ENCODE measurements around the gene GASK1A.

GASK1A gene

DNA sequence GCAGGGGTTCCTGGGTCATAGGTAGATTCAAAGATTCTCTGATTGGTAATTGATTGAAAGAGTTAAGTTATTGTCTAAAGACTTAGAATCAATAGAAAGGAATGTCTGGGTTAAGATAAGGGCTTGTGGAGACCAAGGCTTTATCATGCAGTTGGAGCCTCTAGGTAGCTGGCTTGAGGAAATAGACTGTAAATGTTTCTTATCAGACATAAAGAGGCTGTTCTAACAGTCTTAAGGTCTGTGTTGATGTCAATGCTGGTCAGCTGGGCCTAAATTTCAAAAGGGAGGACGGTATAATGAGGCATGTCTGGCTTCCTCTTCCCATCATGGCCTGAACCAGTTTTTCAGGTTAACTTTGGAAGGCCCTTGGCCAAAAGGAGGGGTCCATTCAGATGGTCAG lies 48.9 kb downstream of the GASK1A start:
- TF ChIP-seq CTCF (IDR thresholded peaks at IDR 0.05; ENCODE audit: insufficient read depth, low read length, poor library complexity, severe bottlenecking) = no peak
- Histone ChIP-seq H3K27me3 (replicated peaks; ENCODE audit: control insufficient read depth, insufficient read depth, low read length) (no peaks in the 10 kb centered on the region; the same call in 1 of the 2 replicates), H3K36me3 (ENCODE audit: control insufficient read depth, insufficient read depth, low read length) (no peaks in the 10 kb centered on the region), H3K4me3 (replicated peaks; ENCODE audit: low read depth, low read length) (no peak overlapping the region)
- no peak for DNase-seq (ENCODE audit: extremely low read depth, insufficient read length)

GRCh38 chr3:43028678-43029490 lies 49.8 kb downstream of the GASK1A start:
- no peak overlapping the region for H3K4me3 ChIP-seq (replicated peaks; ENCODE audit: low read depth, low read length)
- TF ChIP-seq CTCF (IDR thresholded peaks at IDR 0.05; ENCODE audit: insufficient read depth, low read length, poor library complexity, severe bottlenecking) = no peak
- H3K27me3 ChIP-seq (replicated peaks; ENCODE audit: control insufficient read depth, insufficient read depth, low read length) = no peaks in the 10 kb centered on the region; the same call in 1 of the 2 replicates
- no peaks in the 10 kb centered on the region for H3K36me3 ChIP-seq (ENCODE audit: control insufficient read depth, insufficient read depth, low read length)
- no peak for DNase-seq (ENCODE audit: extremely low read depth, insufficient read length)

GRCh38 chr3:43030162-43030935 lies 51.2 kb downstream of the GASK1A start:
- Histone ChIP-seq H3K36me3 (ENCODE audit: control insufficient read depth, insufficient read depth, low read length) (no peaks in the 10 kb centered on the region), H3K4me3 (replicated peaks; ENCODE audit: low read depth, low read length) (no peak overlapping the region), H3K27me3 (replicated peaks; ENCODE audit: control insufficient read depth, insufficient read depth, low read length) (peaks cover 1% of the 10 kb centered on the region)
- no peak for DNase-seq (ENCODE audit: extremely low read depth, insufficient read length)
- no peak for TF ChIP-seq CTCF (IDR thresholded peaks at IDR 0.05; ENCODE audit: insufficient read depth, low read length, poor library complexity, severe bottlenecking)

GRCh38 chr3:43031485-43031884 lies 52.4 kb downstream of the GASK1A start:
- no peak for TF ChIP-seq CTCF (IDR thresholded peaks at IDR 0.05; ENCODE audit: insufficient read depth, low read length, poor library complexity, severe bottlenecking)
- Histone ChIP-seq H3K36me3 (ENCODE audit: control insufficient read depth, insufficient read depth, low read length) (no peaks in the 10 kb centered on the region), H3K4me3 (replicated peaks; ENCODE audit: low read depth, low read length) (no peak overlapping the region), H3K27me3 (replicated peaks; ENCODE audit: control insufficient read depth, insufficient read depth, low read length) (peaks cover 1% of the 10 kb centered on the region; the same call in 1 of the 2 replicates)
- DNase-seq (ENCODE audit: extremely low read depth, insufficient read length) = no peak

DNA sequence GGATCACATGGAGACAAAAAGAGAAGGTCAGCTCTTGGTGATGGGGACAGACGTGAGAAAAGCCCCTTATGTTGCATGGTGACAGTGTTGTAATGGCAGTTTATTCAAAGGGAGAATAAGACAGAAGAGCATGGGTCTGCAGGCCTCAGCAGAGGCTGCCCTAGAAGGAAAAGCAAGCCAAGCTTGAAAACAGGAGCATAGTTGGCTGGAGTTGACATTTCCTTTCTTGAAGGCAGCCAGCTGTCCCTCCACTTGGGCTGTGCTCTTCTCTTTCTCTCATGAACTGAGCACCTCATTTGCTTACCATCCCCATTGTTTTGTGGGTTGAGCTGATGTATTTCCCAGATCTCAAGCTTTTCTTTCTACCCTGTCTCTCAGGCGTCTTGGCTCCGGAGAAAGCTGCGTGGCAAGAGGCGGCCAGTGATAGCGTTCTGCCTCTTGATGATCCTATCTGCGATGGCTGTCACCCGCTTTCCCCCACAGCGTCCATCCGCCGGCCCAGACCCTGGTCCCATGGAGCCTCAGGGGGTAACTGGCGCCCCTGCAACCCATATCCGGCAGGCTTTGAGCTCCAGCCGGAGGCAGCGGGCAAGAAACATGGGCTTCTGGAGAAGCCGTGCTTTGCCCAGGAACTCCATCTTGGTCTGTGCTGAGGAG lies 52.9 kb downstream of the GASK1A start:
- Histone ChIP-seq H3K36me3 (ENCODE audit: control insufficient read depth, insufficient read depth, low read length) (no peaks in the 10 kb centered on the region), H3K27me3 (replicated peaks; ENCODE audit: control insufficient read depth, insufficient read depth, low read length) (peaks cover 1% of the 10 kb centered on the region; the same call in 1 of the 2 replicates), H3K4me3 (replicated peaks; ENCODE audit: low read depth, low read length) (no peak overlapping the region)
- TF ChIP-seq CTCF (IDR thresholded peaks at IDR 0.05; ENCODE audit: insufficient read depth, low read length, poor library complexity, severe bottlenecking) = no peak
- no peak for DNase-seq (ENCODE audit: extremely low read depth, insufficient read length)
